Loucy (cell line): ENCODE results near the gene GNG11.

Experiments used
- H2AFZ ChIP-seq: fragments of 200-600 bp; sonication (generic); 2 replicates; pipeline ENCODE4 v1.6.0; 2016; ENCODE audit warnings: antibody characterized with exemption, mild to moderate bottlenecking, low read length, moderate library complexity
- H3F3A ChIP-seq: fragments of 200-600 bp; 2 replicates; pipeline ENCODE4 v1.6.0; 2016; ENCODE audit warnings: antibody characterized with exemption, low read depth, mild to moderate bottlenecking
- H3K27me3 ChIP-seq: fragments of 200-600 bp; sonication (generic); 2 replicates; pipeline ENCODE4 v1.6.1; 2014; ENCODE audit warnings: low read length, mild to moderate bottlenecking; ENCODE audit not compliant: insufficient read depth, poor library complexity, severe bottlenecking
- H3K36me3 ChIP-seq: fragments of 200-600 bp; sonication (generic); 2 replicates; pipeline ENCODE4 v1.6.1; 2016; ENCODE audit warnings: low read length; ENCODE audit not compliant: insufficient read depth
- H3K4me1 ChIP-seq: fragments of 200-600 bp; sonication (generic); 2 replicates; pipeline ENCODE4 v1.5.1; 2014; ENCODE audit warnings: low read length, mild to moderate bottlenecking; ENCODE audit not compliant: insufficient read depth, poor library complexity, severe bottlenecking
- H3K4me2 ChIP-seq: fragments of 200-600 bp; sonication (generic); 2 replicates; pipeline ENCODE4 v1.6.0; 2014; ENCODE audit warnings: antibody characterized with exemption, low read length, low read depth, mild to moderate bottlenecking; ENCODE audit not compliant: poor library complexity, severe bottlenecking
- H3K4me3 ChIP-seq: fragments of 200-600 bp; sonication (generic); 2 replicates; pipeline ENCODE4 v1.5.1; 2014; ENCODE audit warnings: low read length, mild to moderate bottlenecking, mixed read lengths; ENCODE audit not compliant: poor library complexity, severe bottlenecking
- H3K79me2 ChIP-seq: fragments of 200-600 bp; sonication (generic); 2 replicates; pipeline ENCODE4 v1.6.1; 2014; ENCODE audit warnings: low read length; ENCODE audit not compliant: insufficient read depth
- H3K9ac ChIP-seq: fragments of 200-600 bp; sonication (generic); 2 replicates; pipeline ENCODE4 v1.6.0; 2014; ENCODE audit warnings: mild to moderate bottlenecking, low read depth, low read length, moderate library complexity; ENCODE audit not compliant: poor library complexity, severe bottlenecking
- H3K9me2 ChIP-seq: fragments of 200-600 bp; sonication (generic); replicated peaks from 2 replicates; pipeline ENCODE4 v1.6.1; 2016; ENCODE audit warnings: low read depth, low read length, mixed read lengths
- H3K9me3 ChIP-seq: fragments of 200-600 bp; sonication (generic); 2 replicates; pipeline ENCODE4 v1.6.1; 2014; ENCODE audit warnings: mild to moderate bottlenecking, antibody characterized with exemption, low read length, low read depth; ENCODE audit not compliant: insufficient read depth
- H4K20me1 ChIP-seq: fragments of 200-600 bp; sonication (generic); 2 replicates; pipeline ENCODE4 v1.6.0; 2014; ENCODE audit warnings: antibody characterized with exemption, low read length, mild to moderate bottlenecking; ENCODE audit not compliant: insufficient read depth, poor library complexity, severe bottlenecking
- EZH2phosphoT487 ChIP-seq: fragments of 200-600 bp; IDR thresholded peaks from 2 replicates; pipeline ENCODE4 v1.6.1; 2018; ENCODE audit warnings: antibody characterized with exemption, mild to moderate bottlenecking, moderate library complexity, borderline replicate concordance
- TF ChIP-seq, protein P1 (sequence below): fragments of 200-600 bp; sonication (generic); conservative IDR thresholded peaks from 2 replicates; pipeline ENCODE4 v1.5.1; 2014; ENCODE audit warnings: mild to moderate bottlenecking, antibody characterized with exemption, low read length

The GNG11 gene

DNA sequence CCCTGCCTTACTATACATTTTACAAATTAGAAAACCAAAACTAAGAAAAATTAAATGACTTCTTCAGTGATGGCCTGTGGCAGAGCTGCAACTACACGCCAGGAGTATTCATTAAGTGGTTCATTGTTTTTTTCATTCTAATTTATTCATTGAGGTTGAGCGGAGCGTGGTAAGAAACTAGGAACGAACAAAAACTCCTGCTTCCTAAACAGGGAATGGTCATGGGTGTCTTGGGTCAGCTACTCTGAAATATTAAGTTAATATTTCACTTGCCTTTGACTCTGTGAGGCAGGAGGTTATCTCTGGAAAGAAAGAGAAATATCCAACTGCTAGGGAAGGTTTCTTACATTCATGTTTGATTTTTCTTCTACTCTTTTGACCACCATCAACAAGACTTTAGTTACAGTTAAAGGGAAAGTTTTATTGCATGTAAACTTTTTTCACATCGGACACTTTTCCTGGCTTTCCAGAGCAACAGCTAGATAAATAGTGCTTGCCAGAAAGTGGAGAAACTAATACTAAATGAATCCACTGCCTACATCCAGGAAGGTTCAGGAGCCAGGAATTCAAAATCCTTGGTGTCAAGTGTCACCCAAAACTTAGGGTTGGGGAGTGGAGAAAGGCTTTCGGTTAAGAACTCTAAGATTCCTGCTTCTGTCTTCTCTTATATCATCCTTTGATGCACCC lies 896 bp upstream of the GNG11 start:
- Histone ChIP-seq H3K9ac (no peak overlapping the region), H3K79me2 (no peaks in the 10 kb centered on the region), H3K27me3 (no peaks in the 10 kb centered on the region), H3K4me3 (no peak overlapping the region), H3K9me2 (no peaks in the 10 kb centered on the region), H3K9me3 (no peaks in the 10 kb centered on the region), H3K4me1 (no peaks in the 10 kb centered on the region), H4K20me1 (no peaks in the 10 kb centered on the region), H3K36me3 (no peaks in the 10 kb centered on the region), H2AFZ (no peak overlapping the region), H3K4me2 (no peak overlapping the region), H3F3A (no peaks in the 10 kb centered on the region)
- TF ChIP-seq EZH2phosphoT487 = no peak
- TF ChIP-seq, protein P1, sequence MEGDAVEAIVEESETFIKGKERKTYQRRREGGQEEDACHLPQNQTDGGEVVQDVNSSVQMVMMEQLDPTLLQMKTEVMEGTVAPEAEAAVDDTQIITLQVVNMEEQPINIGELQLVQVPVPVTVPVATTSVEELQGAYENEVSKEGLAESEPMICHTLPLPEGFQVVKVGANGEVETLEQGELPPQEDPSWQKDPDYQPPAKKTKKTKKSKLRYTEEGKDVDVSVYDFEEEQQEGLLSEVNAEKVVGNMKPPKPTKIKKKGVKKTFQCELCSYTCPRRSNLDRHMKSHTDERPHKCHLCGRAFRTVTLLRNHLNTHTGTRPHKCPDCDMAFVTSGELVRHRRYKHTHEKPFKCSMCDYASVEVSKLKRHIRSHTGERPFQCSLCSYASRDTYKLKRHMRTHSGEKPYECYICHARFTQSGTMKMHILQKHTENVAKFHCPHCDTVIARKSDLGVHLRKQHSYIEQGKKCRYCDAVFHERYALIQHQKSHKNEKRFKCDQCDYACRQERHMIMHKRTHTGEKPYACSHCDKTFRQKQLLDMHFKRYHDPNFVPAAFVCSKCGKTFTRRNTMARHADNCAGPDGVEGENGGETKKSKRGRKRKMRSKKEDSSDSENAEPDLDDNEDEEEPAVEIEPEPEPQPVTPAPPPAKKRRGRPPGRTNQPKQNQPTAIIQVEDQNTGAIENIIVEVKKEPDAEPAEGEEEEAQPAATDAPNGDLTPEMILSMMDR = no peak

DNA sequence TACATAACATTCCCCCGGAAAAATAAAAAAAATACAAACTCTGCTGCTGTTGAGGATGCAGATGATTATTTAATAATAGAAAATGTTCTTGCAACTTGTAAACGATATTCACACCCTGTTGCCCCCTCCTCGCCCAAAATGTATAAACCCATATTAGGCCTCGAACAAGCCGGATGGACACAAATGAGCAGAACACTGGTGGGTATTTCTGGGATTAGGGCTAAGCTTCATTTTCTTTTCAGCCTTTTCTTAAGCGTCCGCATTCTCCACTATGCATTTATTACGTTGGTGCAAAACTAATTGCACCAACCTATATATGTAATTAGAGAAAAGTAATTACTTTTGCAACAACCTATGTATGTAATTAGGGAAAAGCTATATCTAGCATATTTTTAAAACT lies 349 bp upstream of the GNG11 start:
- no peak overlapping the region for H3K9ac ChIP-seq
- H3K27me3 ChIP-seq = no peaks in the 10 kb centered on the region
- H3K4me3 ChIP-seq = no peak overlapping the region
- H4K20me1 ChIP-seq = no peaks in the 10 kb centered on the region
- H3K79me2 ChIP-seq = no peaks in the 10 kb centered on the region
- no peaks in the 10 kb centered on the region for H3K9me2 ChIP-seq
- H3K36me3 ChIP-seq = no peaks in the 10 kb centered on the region
- H3K4me1 ChIP-seq = no peaks in the 10 kb centered on the region
- TF ChIP-seq, protein P1 = no peak
- no peak for TF ChIP-seq EZH2phosphoT487
- no peak overlapping the region for H2AFZ ChIP-seq
- no peaks in the 10 kb centered on the region for H3K9me3 ChIP-seq
- no peaks in the 10 kb centered on the region for H3F3A ChIP-seq
- no peak overlapping the region for H3K4me2 ChIP-seq

DNA sequence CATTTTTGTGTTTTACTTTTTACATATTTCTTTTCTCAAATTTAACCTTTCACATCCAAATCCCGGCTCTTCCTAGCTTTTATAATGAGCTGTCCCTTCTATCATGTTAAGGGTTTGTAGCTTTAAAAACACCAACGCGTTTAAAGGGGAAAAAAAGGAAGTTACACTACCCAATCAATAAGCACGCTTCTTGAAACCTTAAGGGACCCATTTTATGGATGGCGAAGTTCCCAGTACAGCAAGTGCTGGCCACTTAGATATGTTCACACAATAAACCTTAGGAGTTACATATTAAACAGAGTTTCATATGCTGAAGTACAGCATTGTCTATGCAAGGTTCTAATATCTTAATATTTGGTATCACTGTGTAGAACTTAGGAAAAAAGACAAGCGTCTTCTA lies 1.8 kb downstream of the GNG11 start:
- no peak overlapping the region for H3K4me2 ChIP-seq
- no peaks in the 10 kb centered on the region for H3K9me2 ChIP-seq
- no peaks in the 10 kb centered on the region for H3K79me2 ChIP-seq
- H3K4me3 ChIP-seq = no peak overlapping the region
- H3F3A ChIP-seq = no peaks in the 10 kb centered on the region
- H3K36me3 ChIP-seq = no peaks in the 10 kb centered on the region
- H3K9me3 ChIP-seq = no peaks in the 10 kb centered on the region
- TF ChIP-seq EZH2phosphoT487 = no peak
- TF ChIP-seq, protein P1 = no peak
- H4K20me1 ChIP-seq = no peaks in the 10 kb centered on the region
- H2AFZ ChIP-seq = no peak overlapping the region
- no peaks in the 10 kb centered on the region for H3K4me1 ChIP-seq
- H3K27me3 ChIP-seq = no peaks in the 10 kb centered on the region
- H3K9ac ChIP-seq = no peak overlapping the region
